ENCODE measurements around the gene RTL10. TPM values are rescaled to one million over a fixed set of nuclear protein-coding genes. Genes with fewer than 3 reads are reported as not detected.

The RTL10 gene
- total and polyA plus RNA-seq, 2 of the 4 experiments (the other 2 are of a cell fraction) = 8.6 to 12.1 TPM

DNA sequence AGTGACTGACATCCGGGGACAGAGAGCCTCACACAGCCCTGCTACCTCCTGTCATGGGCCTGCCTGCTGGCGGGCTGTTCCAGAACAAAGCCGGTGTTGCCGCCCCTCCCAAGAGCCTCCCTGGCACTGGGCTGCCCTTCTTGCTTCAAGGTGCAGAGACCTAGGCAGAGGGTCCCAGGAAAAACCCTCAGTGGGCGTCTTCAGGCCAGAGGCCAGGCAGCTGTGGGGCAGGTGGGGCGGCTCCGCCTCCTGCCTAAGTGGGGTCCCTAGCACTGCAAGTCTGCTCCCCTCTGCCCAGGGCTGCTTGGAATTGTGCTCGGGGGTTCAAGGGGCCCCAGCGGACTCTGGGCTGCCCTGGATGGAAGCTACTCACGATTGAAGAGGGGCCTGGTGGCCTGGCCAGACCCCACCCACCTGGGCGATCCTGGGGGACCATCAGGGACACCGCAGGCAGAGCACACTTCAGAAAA, 20.4 kb upstream of the RTL10 start:
- no peak overlapping the region for H3K4me2 ChIP-seq (ENCODE audit: low read depth, low read length)
- no peak overlapping the region for H4K8ac ChIP-seq (ENCODE audit: low read depth in 2 of 2, low read length in 2 of 2)
- H2BK120ac ChIP-seq (ENCODE audit: low read depth, low read length) = peak overlapping the region; percentile 46
- in situ Hi-C loops (cut with MboI; ENCODE audit: low sequenced_read_pairs) (no loop called here), intact Hi-C loops (cut with micrococcal nuclease) (no loop called here), dilution Hi-C loops (cut with HindIII; ENCODE audit: low sequenced_read_pairs, unreplicated experiment) (no loop called here)
- no peak overlapping the region for H2BK20ac ChIP-seq (ENCODE audit: low read depth, low read length)
- no peak overlapping the region for H4K91ac ChIP-seq (ENCODE audit: insufficient read depth, low read depth, low read length)
- no peak overlapping the region for H2AK9ac ChIP-seq (replicated peaks; ENCODE audit: low read depth, low read length, poor library complexity)
- H3K4me1 ChIP-seq (ENCODE audit: control insufficient read depth, insufficient read depth, low read length) = peaks cover 26% of the 10 kb centered on the region
- H3K27me3 ChIP-seq (ENCODE audit: control insufficient read depth, insufficient read depth, low read length) = no peaks in the 10 kb centered on the region
- no peak overlapping the region for H3K56ac ChIP-seq (ENCODE audit: extremely low read depth, insufficient read depth, low read length)
- ChIA-PET POLR2A (ENCODE audit: unreplicated experiment) (no interaction called here), CTCF (no interaction called here)
- H3K9me1 ChIP-seq (ENCODE audit: insufficient read depth, low read length) = peaks cover 21% of the 10 kb centered on the region
- DNase-seq (no peak), ATAC-seq (ENCODE audit: low read depth) (no peak)
- no peaks in the 10 kb centered on the region for H3K9me3 ChIP-seq (ENCODE audit: control insufficient read depth, insufficient read depth, low read length)
- H4K5ac ChIP-seq (ENCODE audit: low read depth, low read length) = no peak overlapping the region
- TF ChIP-seq CEBPB (IDR thresholded peaks at IDR 0.05; ENCODE audit: low read depth, low read length) (no peak), MAZ (IDR thresholded peaks at IDR 0.05; ENCODE audit: borderline replicate concordance, low read depth, low read length) (no peak), MAFK (IDR thresholded peaks at IDR 0.05; ENCODE audit: low read depth, low read length) (no peak), NFE2L2 (IDR thresholded peaks at IDR 0.05; ENCODE audit: low read depth, low read length) (no peak), SMC3 (IDR thresholded peaks at IDR 0.05; ENCODE audit: low read depth, low read length) (no peak), RAD21 (IDR thresholded peaks at IDR 0.05; ENCODE audit: low read length) (no peak), POLR2A (IDR thresholded peaks at IDR 0.05; ENCODE audit: low read depth, low read length) (no peak), RCOR1 (IDR thresholded peaks at IDR 0.05; ENCODE audit: insufficient replicate concordance, low read length) (no peak), BHLHE40 (IDR thresholded peaks at IDR 0.05; ENCODE audit: low read depth, low read length) (no peak), CHD1 (IDR thresholded peaks at IDR 0.05; ENCODE audit: low read depth, low read length) (no peak), RFX5 (IDR thresholded peaks at IDR 0.05; ENCODE audit: low read depth, low read length) (no peak), FOS (IDR thresholded peaks at IDR 0.05; ENCODE audit: low read depth, low read length) (no peak), MXI1 (IDR thresholded peaks at IDR 0.05; ENCODE audit: borderline replicate concordance, low read depth, low read length) (no peak)
- TF ChIP-seq, protein P1, sequence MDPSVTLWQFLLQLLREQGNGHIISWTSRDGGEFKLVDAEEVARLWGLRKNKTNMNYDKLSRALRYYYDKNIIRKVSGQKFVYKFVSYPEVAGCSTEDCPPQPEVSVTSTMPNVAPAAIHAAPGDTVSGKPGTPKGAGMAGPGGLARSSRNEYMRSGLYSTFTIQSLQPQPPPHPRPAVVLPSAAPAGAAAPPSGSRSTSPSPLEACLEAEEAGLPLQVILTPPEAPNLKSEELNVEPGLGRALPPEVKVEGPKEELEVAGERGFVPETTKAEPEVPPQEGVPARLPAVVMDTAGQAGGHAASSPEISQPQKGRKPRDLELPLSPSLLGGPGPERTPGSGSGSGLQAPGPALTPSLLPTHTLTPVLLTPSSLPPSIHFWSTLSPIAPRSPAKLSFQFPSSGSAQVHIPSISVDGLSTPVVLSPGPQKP (IDR thresholded peaks at IDR 0.05; ENCODE audit: borderline replicate concordance, low read depth, low read length) = no peak
- TF ChIP-seq, protein P2, sequence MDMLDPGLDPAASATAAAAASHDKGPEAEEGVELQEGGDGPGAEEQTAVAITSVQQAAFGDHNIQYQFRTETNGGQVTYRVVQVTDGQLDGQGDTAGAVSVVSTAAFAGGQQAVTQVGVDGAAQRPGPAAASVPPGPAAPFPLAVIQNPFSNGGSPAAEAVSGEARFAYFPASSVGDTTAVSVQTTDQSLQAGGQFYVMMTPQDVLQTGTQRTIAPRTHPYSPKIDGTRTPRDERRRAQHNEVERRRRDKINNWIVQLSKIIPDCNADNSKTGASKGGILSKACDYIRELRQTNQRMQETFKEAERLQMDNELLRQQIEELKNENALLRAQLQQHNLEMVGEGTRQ (IDR thresholded peaks at IDR 0.05; ENCODE audit: low read depth, low read length) = no peak
- TF ChIP-seq, protein P3, sequence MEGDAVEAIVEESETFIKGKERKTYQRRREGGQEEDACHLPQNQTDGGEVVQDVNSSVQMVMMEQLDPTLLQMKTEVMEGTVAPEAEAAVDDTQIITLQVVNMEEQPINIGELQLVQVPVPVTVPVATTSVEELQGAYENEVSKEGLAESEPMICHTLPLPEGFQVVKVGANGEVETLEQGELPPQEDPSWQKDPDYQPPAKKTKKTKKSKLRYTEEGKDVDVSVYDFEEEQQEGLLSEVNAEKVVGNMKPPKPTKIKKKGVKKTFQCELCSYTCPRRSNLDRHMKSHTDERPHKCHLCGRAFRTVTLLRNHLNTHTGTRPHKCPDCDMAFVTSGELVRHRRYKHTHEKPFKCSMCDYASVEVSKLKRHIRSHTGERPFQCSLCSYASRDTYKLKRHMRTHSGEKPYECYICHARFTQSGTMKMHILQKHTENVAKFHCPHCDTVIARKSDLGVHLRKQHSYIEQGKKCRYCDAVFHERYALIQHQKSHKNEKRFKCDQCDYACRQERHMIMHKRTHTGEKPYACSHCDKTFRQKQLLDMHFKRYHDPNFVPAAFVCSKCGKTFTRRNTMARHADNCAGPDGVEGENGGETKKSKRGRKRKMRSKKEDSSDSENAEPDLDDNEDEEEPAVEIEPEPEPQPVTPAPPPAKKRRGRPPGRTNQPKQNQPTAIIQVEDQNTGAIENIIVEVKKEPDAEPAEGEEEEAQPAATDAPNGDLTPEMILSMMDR (conservative IDR thresholded peaks at IDR 0.05; ENCODE audit: low read depth, low read length) = no peak
- H3K18ac ChIP-seq (ENCODE audit: low read depth, low read length) = no peak overlapping the region
- no peak overlapping the region for H2BK15ac ChIP-seq (ENCODE audit: low read depth, low read length)
- H4K20me1 ChIP-seq (ENCODE audit: insufficient read depth, low read length) = no peaks in the 10 kb centered on the region
- H2BK5ac ChIP-seq (ENCODE audit: low read depth, low read length, poor library complexity, severe bottlenecking) = no peak overlapping the region
- no peak overlapping the region for H3K4me3 ChIP-seq (ENCODE audit: insufficient read depth, low read depth, low read length)
- no peak overlapping the region for H3K27ac ChIP-seq (ENCODE audit: insufficient read depth, low read length)
- no peak overlapping the region for H2AFZ ChIP-seq (replicated peaks; ENCODE audit: low read length, poor library complexity)
- peaks cover 10 to 27% of the 10 kb centered on the region in 2 experiments; a peak in 3 of 4 replicates for H3K79me1 ChIP-seq (ENCODE audit: low read depth in 1 of 2, low read length in 2 of 2)
- H3K4ac ChIP-seq (ENCODE audit: low read depth, low read length) = peak overlapping the region; percentile 16; the same call in 1 of the 2 replicates
- BruUV-seq (replicated peaks) = no TSS peak
- whole genome bisulfite sequencing, 2 experiments (ENCODE audit: extremely low coverage in 2 of 2, insufficient read length in 1 of 2) = 88% methylated on average over 3 of the region's 12 CpGs; no CpG with 5 or more reads in 1 of the 2 experiments
- peaks cover 1% of the 10 kb centered on the region; the same call in 1 of the 2 replicates for H3K36me3 ChIP-seq (ENCODE audit: control insufficient read depth, insufficient read depth, low read length)
- H2AK5ac ChIP-seq (ENCODE audit: low read depth, low read length) = peak overlapping the region; percentile 15; the same call in 1 of the 2 replicates
- H3K9ac ChIP-seq (ENCODE audit: low read depth, low read length) = no peak overlapping the region
- H3K23ac ChIP-seq (ENCODE audit: low read depth, low read length) = no peak overlapping the region; the same call in 1 of the 2 replicates
- no peak overlapping the region for H3K14ac ChIP-seq (replicated peaks; ENCODE audit: low read depth, low read length)
